ENCODE results near the gene SLC13A3. TPM values are rescaled to one million over a fixed set of nuclear protein-coding genes. Genes with fewer than 3 reads are reported as not detected.
A peak's percentile ranks its signal among the peaks of the same experiment; 100 is the strongest.

The SLC13A3 gene
- total RNA-seq, 5 donors from 2014 or later (not counting 1 experiment from before 2014, with no cell fraction given): 0.16 to 0.49 (median 0.33) TPM; not detected in 1

- Histone ChIP-seq H3K27me3 (replicated peaks in 1 of 2; ENCODE audit: control insufficient read depth in 2 of 2, extremely low read depth in 1 of 2, insufficient read depth in 2 of 2, low read length in 1 of 2) (no peaks in the 10 kb centered on the region), H3K27ac (ENCODE audit: low read length) (no peak overlapping the region), H3K36me3 (ENCODE audit: control insufficient read depth in 2 of 2, extremely low read depth in 1 of 2, insufficient read depth in 1 of 2, low read length in 1 of 2) (no peaks in the 10 kb centered on the region), H3K4me1 (ENCODE audit: control insufficient read depth in 1 of 2, extremely low read depth in 1 of 2, insufficient read depth in 2 of 2, low read length in 2 of 2) (no peaks in the 10 kb centered on the region), H3K9me3 (no peaks in the 10 kb centered on the region), H3K4me3 (ENCODE audit: control insufficient read depth in 1 of 2, extremely low read depth in 1 of 2, low read length in 1 of 2) (no peak overlapping the region)
- DNase-seq: no peak
- Mint-ChIP-seq H3K9me3 (peaks cover 3 to 12% (median 6%) of the 10 kb centered on the region in 3 donors), H3K27me3 (no peaks in the 10 kb centered on the region), H3K36me3 (peaks cover 16% of the 10 kb centered on the region), H3K4me3 (no peak overlapping the region), H3K27ac (no peak overlapping the region), H3K4me1 (no peaks in the 10 kb centered on the region)
- ATAC-seq (replicated peaks in 1 of 4): no peak
- POLR2A ChIA-PET: no interaction called here
- WGBS (ENCODE audit: insufficient coverage): 65% methylated on average over 4 of the region's 11 CpGs
- CTCF ChIA-PET: no interaction called here
These were observed 22.4 kb upstream of the SLC13A3 start for GRCh38 chr20:46673394-46674252.

- WGBS (ENCODE audit: insufficient coverage): 100% methylated on average over 3 of the region's 5 CpGs
- Mint-ChIP-seq H3K36me3 (peaks cover 22% of the 10 kb centered on the region), H3K9me3 (peaks cover 3 to 12% (median 6%) of the 10 kb centered on the region in 3 donors), H3K4me1 (no peaks in the 10 kb centered on the region), H3K27me3 (no peaks in the 10 kb centered on the region), H3K27ac (no peak overlapping the region), H3K4me3 (no peak overlapping the region)
- CTCF ChIA-PET: no interaction called here
- Histone ChIP-seq H3K27ac (ENCODE audit: low read length) (no peak overlapping the region), H3K9me3 (no peaks in the 10 kb centered on the region), H3K27me3 (replicated peaks in 1 of 2; ENCODE audit: control insufficient read depth in 2 of 2, extremely low read depth in 1 of 2, insufficient read depth in 2 of 2, low read length in 1 of 2) (no peaks in the 10 kb centered on the region), H3K36me3 (ENCODE audit: control insufficient read depth in 2 of 2, extremely low read depth in 1 of 2, insufficient read depth in 1 of 2, low read length in 1 of 2) (no peaks in the 10 kb centered on the region), H3K4me3 (ENCODE audit: control insufficient read depth in 1 of 2, extremely low read depth in 1 of 2, low read length in 1 of 2) (no peak overlapping the region), H3K4me1 (ENCODE audit: control insufficient read depth in 1 of 2, extremely low read depth in 1 of 2, insufficient read depth in 2 of 2, low read length in 2 of 2) (no peaks in the 10 kb centered on the region)
- DNase-seq: no peak
- no peak for ATAC-seq (replicated peaks in 1 of 4)
- POLR2A ChIA-PET: no interaction called here
These were observed 21.4 kb upstream of the SLC13A3 start for GRCh38 chr20:46672543-46673148.

DNA sequence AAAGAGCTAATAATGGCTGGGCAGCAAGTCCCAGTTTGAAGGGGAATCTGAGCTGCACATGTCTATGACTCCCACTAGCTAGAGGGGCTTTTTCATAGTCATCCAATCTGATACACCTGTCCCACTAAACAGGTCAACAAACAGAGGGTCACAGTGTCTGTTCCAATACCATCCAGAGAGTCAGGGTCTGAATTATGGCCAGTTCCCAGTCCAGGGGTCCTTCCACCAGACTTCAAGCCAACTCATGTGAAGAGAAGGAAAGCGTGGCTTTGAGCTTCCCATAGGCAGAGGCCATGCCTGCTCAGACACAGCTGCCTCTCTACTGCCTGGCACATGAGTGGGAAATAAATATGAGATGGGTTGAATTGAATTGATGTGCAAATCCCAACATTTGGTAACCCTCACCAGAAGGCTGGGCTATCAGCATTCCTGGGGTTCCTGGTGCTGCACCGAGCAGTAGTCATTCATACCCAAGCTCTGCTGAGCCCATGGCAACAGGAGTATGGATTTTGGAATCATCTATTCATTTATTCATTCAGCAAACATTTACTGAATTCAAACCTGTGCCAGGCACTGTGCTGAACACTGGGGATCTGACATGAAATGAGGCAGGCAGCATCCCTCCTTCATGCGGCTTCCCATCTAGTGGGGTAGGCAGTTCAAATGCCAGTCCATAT, 20.7 kb upstream of the SLC13A3 start:
- no peaks in the 10 kb centered on the region for H3K27me3 ChIP-seq (replicated peaks in 1 of 2; ENCODE audit: control insufficient read depth in 2 of 2, extremely low read depth in 1 of 2, insufficient read depth in 2 of 2, low read length in 1 of 2)
- no peaks in the 10 kb centered on the region for H3K36me3 ChIP-seq (ENCODE audit: control insufficient read depth in 2 of 2, extremely low read depth in 1 of 2, insufficient read depth in 1 of 2, low read length in 1 of 2)
- H3K9me3 ChIP-seq: no peaks in the 10 kb centered on the region
- no peaks in the 10 kb centered on the region for H3K4me1 Mint-ChIP-seq
- no peaks in the 10 kb centered on the region for H3K27me3 Mint-ChIP-seq
- H3K27ac Mint-ChIP-seq: no peak overlapping the region
- POLR2A ChIA-PET: no interaction called here
- H3K36me3 Mint-ChIP-seq: peaks cover 22% of the 10 kb centered on the region
- no peaks in the 10 kb centered on the region for H3K4me1 ChIP-seq (ENCODE audit: control insufficient read depth in 1 of 2, extremely low read depth in 1 of 2, insufficient read depth in 2 of 2, low read length in 2 of 2)
- H3K27ac ChIP-seq (ENCODE audit: low read length): no peak overlapping the region
- ATAC-seq (replicated peaks in 1 of 4): no peak
- no peak overlapping the region for H3K4me3 ChIP-seq (ENCODE audit: control insufficient read depth in 1 of 2, extremely low read depth in 1 of 2, low read length in 1 of 2)
- peaks cover 3 to 12% (median 6%) of the 10 kb centered on the region in 3 donors for H3K9me3 Mint-ChIP-seq
- CTCF ChIA-PET: no interaction called here
- no peak overlapping the region for H3K4me3 Mint-ChIP-seq
- WGBS (ENCODE audit: insufficient coverage): 100% methylated on average over 1 of the region's 3 CpGs
- DNase-seq: no peak

DNA sequence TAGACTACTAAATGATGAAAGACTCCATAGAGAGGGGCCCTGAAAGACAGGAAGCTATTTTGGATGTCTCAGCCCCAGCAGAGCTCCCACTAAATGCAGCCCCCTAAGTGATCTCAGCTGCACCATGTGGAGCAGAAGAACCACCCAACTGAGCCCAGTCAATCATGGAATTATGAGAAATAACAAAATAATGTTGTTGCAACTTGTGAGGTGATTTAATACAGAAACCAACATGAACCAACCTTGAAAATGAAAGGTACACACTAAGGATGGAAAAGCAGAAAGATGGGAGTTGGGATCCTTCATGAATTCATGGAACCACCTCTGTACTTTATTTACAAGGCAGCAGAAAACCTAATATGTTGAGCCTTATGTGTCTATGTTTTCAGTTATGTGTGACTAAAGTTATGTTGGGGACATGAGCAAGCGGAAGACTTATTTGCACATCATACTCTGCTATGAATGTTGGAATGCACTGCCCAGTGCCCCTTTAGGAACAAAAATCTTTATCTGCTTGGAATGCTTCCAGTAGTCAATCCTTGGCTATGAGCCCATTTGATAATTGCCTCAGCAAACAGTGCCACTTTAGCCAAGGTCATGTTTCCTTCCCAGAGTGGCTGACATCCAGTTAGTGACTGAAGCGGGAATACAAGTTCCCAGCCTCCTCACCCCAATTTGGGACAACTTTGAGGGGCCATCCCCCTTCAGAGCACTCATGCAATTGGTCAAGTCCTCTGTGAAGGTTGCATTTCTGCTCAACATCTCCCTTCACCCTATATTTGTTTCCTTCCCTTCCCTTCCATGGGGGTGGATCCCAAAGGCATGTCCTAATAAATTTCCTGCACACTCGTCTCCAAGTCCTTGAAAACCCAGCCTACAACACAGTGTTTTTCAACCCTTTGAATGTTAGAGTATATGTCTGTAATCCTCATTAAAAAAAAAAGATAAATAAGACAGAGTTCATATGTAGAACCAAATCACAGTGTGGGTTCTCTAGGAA, 19.6 kb upstream of the SLC13A3 start:
- H3K36me3 Mint-ChIP-seq: peaks cover 25% of the 10 kb centered on the region
- ChIA-PET CTCF (no interaction called here), POLR2A (no interaction called here)
- no peaks in the 10 kb centered on the region for H3K4me1 ChIP-seq (ENCODE audit: control insufficient read depth in 1 of 2, extremely low read depth in 1 of 2, insufficient read depth in 2 of 2, low read length in 2 of 2)
- H3K9me3 Mint-ChIP-seq: peaks cover 3 to 12% (median 6%) of the 10 kb centered on the region in 3 donors
- no peaks in the 10 kb centered on the region for H3K4me1 Mint-ChIP-seq
- H3K27me3 ChIP-seq (replicated peaks in 1 of 2; ENCODE audit: control insufficient read depth in 2 of 2, extremely low read depth in 1 of 2, insufficient read depth in 2 of 2, low read length in 1 of 2): no peaks in the 10 kb centered on the region
- H3K4me3 ChIP-seq (ENCODE audit: control insufficient read depth in 1 of 2, extremely low read depth in 1 of 2, low read length in 1 of 2): peak overlapping the region in 1 of 2 donors; percentile 3
- DNase-seq (no peak), ATAC-seq (replicated peaks in 1 of 4) (no peak)
- H3K27ac Mint-ChIP-seq: no peak overlapping the region
- no peaks in the 10 kb centered on the region for H3K27me3 Mint-ChIP-seq
- no peaks in the 10 kb centered on the region for H3K36me3 ChIP-seq (ENCODE audit: control insufficient read depth in 2 of 2, extremely low read depth in 1 of 2, insufficient read depth in 1 of 2, low read length in 1 of 2)
- no peak overlapping the region for H3K4me3 Mint-ChIP-seq
- 91% methylated on average over 2 of the region's 3 CpGs for WGBS (ENCODE audit: insufficient coverage)
- H3K9me3 ChIP-seq: no peaks in the 10 kb centered on the region
- H3K27ac ChIP-seq (ENCODE audit: low read length): no peak overlapping the region

DNA sequence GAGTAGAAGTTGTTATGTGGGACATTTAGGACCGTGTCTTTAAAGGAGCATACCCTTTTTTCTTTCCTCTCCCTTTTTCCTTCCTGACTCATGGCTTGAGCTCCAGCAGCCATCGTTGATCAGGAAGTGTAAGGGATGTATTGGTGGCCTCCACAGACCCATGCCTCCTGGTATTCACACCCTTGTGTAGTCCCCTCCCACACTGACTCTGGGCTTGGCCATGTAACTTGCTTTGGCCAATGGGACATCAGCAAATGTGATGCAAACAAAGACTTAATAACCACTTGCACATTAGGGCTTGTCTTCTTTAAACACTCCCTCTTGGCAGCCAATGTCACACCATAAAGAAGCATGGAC, 18.9 kb upstream of the SLC13A3 start:
- H3K4me1 Mint-ChIP-seq: no peaks in the 10 kb centered on the region
- Histone ChIP-seq H3K36me3 (ENCODE audit: control insufficient read depth in 2 of 2, extremely low read depth in 1 of 2, insufficient read depth in 1 of 2, low read length in 1 of 2) (no peaks in the 10 kb centered on the region), H3K9me3 (no peaks in the 10 kb centered on the region), H3K4me1 (ENCODE audit: control insufficient read depth in 1 of 2, extremely low read depth in 1 of 2, insufficient read depth in 2 of 2, low read length in 2 of 2) (no peaks in the 10 kb centered on the region), H3K27me3 (replicated peaks in 1 of 2; ENCODE audit: control insufficient read depth in 2 of 2, extremely low read depth in 1 of 2, insufficient read depth in 2 of 2, low read length in 1 of 2) (no peaks in the 10 kb centered on the region), H3K4me3 (ENCODE audit: control insufficient read depth in 1 of 2, extremely low read depth in 1 of 2, low read length in 1 of 2) (no peak overlapping the region), H3K27ac (ENCODE audit: low read length) (no peak overlapping the region)
- H3K4me3 Mint-ChIP-seq: no peak overlapping the region
- ATAC-seq (replicated peaks in 1 of 4) (no peak), DNase-seq (no peak)
- no peak overlapping the region for H3K27ac Mint-ChIP-seq
- H3K9me3 Mint-ChIP-seq: peaks cover 3 to 12% (median 6%) of the 10 kb centered on the region in 3 donors
- H3K27me3 Mint-ChIP-seq: no peaks in the 10 kb centered on the region
- ChIA-PET POLR2A (no interaction called here), CTCF (no interaction called here)
- WGBS (ENCODE audit: insufficient coverage): no CpG with 5 or more reads among the region's 2 CpGs
- peaks cover 28% of the 10 kb centered on the region for H3K36me3 Mint-ChIP-seq
